Measurements from ENCODE around the gene APBA3.

DNA sequence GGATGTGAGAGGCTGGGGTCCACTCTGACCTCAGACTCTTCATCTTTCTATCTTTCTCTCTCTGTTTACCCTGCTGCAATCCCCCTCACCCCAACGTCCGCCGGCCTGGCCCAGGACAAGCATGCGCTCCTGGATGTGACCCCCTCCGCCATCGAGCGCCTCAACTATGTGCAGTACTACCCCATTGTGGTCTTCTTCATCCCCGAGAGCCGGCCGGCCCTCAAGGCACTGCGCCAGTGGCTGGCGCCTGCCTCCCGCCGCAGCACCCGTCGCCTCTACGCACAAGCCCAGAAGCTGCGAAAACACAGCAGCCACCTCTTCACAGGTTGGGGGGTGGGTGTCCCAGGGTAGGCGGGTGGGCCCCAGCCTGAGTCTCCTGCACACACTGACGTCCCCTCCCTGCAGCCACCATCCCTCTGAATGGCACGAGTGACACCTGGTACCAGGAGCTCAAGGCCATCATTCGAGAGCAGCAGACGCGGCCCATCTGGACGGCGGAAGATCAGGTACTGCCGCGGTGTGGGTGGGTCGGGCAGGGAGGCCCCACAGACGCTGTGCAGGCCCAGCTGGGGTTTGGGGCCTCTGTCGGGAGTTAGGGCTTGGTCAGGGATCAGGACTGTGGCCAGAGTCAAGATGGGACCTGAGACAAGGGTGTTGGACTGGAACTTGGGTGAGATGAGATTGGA lies 15.0 kb downstream of the APBA3 start:
- TF ChIP-seq EZH2 (IDR thresholded peaks at IDR 0.05; ENCODE audit: low read length) = no peak
- TF ChIP-seq CTCF (optimal IDR thresholded peaks at IDR 0.05 in 1 of 3, IDR thresholded peaks at IDR 0.05 in 1 of 3, conservative IDR thresholded peaks at IDR 0.05 in 1 of 3; ENCODE audit: extremely low read depth in 1 of 3, insufficient read depth in 2 of 3, low read length in 3 of 3) = no peak
